ENCODE measurements around the gene LTK.

Gene LTK

GRCh38 chr15:41513506-41514227, at the start of gene LTK:
TSS of gene LTK (minus strand) at chr15:41513827. CDS start at chr15:41513709, 118 bp downstream.
- DNase-seq (ENCODE audit: low spot score), result no peak

DNA sequence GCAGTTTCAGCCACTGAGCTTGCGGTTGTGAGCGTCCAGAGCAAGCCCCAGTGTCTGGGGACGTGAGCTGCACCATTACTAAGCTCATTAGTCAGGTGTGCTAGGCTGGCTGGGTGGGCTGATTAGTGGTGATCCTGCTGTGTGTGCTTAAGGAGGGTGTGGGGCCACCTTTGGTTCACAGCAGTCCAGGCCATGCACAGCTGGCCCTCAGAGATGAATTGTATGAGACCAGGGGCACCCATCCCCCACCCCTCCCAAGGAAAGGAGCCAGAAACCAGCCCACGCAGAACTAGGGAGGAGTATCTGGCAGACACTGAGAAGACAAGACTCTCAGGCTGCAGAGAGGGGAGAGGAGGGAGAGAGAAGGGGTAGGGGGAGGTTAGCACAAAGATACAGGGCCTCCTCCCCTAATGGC, 49.2 kb upstream of the LTK start:
- no peak for DNase-seq (ENCODE audit: low spot score)

DNA sequence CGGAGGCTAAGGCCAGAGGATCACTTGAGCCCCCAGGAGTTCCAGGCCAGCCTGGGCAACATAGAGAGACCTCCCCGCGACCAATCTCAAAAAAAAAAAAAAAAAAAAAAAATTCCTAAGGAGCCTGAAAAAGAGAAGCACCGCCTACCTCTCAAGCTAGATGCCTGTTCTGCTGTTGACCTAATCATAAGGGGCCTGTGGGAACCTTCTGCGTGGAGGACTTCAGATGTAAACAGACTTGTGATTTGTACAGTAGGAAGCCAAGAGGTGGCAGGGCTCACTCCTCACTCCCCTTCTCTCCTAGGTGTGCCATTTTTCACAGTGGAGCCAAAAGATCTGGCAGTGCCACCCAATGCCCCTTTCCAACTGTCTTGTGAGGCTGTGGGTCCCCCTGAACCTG, 48.6 kb upstream of the LTK start:
- no peak for DNase-seq (ENCODE audit: low spot score)

DNA sequence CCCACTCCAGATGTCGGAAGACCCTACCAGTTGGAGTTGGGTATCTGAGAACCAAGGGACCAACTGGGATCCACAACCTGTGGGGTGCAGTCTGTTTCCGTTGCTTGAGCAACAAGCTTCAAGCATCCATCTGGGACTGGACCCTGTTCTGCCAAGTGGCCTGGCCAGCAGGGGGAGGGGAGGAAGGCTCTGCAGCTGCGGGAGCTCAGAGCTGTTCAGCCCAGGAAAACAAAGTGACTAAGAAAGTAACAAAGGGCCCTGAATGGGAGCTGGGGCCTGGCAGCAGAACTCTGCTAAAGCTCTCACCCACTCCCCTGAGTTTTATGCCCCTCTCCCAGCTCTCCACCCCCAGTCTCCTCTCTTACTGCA, 48.1 kb upstream of the LTK start:
- no peak for DNase-seq (ENCODE audit: low spot score)

DNA sequence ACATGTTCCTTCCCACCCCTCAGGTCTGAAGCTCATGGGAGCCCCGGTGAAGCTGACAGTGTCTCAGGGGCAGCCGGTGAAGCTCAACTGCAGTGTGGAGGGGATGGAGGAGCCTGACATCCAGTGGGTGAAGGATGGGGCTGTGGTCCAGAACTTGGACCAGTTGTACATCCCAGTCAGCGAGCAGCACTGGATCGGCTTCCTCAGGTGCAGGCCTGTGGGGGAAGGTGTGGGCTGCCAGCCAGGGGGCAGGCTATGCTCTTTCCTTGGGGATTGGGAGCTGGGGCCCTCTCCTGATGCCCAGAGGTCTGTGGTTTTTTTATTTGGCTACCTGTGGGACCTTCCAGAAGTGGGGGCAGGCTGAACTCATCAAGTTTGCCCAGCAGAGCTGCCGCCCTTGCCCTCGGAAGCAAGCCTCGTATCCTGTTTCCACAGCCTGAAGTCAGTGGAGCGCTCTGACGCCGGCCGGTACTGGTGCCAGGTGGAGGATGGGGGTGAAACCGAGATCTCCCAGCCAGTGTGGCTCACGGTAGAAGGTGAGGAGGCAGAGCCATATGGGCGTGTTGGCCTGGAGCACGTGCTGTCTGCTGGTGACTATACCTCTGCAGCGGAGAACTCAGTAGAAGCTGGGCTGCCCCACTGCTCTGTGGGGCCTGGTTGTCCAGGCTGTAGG, 47.6 kb upstream of the LTK start:
- no peak for DNase-seq (ENCODE audit: low spot score)

DNA sequence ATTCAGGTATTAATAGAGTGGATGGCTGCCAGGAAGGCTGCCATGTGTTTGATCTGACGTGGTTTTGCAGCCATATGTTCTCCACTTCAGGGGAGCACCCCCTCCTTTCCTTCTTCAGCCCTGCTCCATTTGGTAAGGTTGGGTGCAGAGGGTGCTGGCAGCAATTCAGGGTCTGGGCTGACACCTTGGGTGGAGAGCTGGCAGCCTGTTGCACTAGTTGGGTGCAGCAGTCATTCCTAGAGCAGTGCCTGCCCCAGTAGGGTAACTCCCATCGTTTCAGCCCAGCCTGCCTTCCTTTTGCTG, 46.9 kb upstream of the LTK start:
- no peak for DNase-seq (ENCODE audit: low spot score)

DNA sequence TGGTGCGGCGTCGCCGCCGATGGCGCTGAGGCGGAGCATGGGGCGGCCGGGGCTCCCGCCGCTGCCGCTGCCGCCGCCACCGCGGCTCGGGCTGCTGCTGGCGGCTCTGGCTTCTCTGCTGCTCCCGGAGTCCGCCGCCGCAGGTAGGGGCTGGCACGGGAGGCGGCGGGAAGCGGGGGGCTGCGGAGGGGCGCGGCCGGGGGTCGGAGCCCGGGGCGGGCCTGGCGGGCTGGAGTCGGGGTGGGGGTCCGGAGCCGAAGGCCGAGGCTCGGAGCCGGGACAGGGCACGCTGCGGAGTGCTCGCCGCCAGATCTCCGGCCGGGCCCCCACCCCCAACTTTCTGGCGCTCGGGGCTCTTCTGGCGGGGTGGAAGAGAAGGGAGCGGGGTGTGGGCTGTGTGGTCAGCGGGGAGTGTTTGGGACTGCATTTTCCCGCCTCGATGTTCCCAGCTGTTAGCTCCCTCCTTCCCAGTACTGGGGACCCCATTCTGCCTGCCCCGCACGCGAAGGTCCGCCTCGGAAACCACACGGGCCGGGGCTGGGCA, 45.7 kb upstream of the LTK start:
- no peak for DNase-seq (ENCODE audit: low spot score)

GRCh38 chr15:41558400-41559238, 45.0 kb upstream of the LTK start, which contains the start of gene TYRO3:
TSS of gene TYRO3 (plus strand) at chr15:41559212. CDS start at chr15:41559258, 46 bp downstream.
- peak; percentile 64 for DNase-seq (ENCODE audit: low spot score)

GRCh38 chr15:41557673-41558399, 44.2 kb upstream of the LTK start:
- peak; percentile 81 for DNase-seq (ENCODE audit: low spot score)

GRCh38 chr15:41556677-41557076, 43.0 kb upstream of the LTK start:
- no peak for DNase-seq (ENCODE audit: low spot score)

- DNase-seq (ENCODE audit: low spot score), result no peak
These were observed 41.3 kb upstream of the LTK start for GRCh38 chr15:41554915-41555314.

DNA sequence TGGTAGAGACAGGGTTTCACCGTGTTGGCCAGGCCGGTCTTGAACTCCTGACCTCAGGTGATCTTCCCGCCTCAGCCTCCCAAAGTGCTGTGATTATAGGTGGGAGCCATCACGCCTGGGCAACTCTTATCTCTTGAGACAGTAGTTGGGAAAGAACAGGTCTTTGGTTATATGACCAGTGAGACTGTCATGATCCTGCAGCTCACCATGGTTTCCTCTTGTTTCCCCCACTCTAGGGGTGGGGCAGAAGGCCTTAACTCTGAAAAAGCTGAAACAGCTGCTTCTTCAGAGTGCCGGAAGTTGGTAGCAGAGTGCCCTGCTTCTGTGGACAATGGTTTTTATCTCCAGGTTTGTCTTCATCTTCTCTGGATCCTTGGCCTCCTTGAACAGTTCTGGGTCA, 40.7 kb upstream of the LTK start:
- DNase-seq (ENCODE audit: low spot score), result no peak

- no peak for DNase-seq (ENCODE audit: low spot score)
These were observed 40.1 kb upstream of the LTK start for GRCh38 chr15:41553731-41554130.

DNA sequence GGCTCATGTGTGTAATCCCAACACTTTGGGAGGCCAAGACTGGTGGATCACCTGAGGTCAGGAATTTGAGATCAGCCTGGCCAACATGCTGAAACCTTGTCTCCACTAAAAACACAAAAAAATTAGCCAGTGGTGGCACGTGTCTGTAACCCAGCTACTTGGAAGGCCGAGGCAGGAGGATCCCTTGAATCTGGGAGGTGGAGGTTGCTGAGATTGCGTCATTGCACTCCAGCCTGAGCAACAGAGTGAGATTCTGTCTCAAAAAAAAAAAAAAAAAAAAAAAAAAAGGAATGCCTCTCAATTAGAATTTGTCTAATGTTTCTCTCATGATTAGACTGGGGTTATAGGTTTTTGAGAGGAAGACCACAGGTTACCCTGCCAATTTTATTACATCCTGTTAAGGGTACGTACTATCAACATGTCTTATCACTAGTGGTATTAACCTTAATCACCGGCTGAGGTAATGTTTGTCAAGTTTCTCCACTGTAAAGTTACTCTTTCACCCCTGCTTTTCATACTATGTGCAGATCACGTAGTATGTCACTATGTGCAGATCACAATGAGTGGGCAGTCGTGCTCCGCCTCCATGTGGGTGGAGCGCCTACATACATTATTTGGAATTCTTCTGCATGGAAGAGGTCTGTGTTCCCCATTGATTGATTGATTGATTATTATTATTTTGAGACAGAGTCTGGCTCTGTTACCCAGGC, 36.6 kb upstream of the LTK start:
- DNase-seq (ENCODE audit: low spot score), result no peak

DNA sequence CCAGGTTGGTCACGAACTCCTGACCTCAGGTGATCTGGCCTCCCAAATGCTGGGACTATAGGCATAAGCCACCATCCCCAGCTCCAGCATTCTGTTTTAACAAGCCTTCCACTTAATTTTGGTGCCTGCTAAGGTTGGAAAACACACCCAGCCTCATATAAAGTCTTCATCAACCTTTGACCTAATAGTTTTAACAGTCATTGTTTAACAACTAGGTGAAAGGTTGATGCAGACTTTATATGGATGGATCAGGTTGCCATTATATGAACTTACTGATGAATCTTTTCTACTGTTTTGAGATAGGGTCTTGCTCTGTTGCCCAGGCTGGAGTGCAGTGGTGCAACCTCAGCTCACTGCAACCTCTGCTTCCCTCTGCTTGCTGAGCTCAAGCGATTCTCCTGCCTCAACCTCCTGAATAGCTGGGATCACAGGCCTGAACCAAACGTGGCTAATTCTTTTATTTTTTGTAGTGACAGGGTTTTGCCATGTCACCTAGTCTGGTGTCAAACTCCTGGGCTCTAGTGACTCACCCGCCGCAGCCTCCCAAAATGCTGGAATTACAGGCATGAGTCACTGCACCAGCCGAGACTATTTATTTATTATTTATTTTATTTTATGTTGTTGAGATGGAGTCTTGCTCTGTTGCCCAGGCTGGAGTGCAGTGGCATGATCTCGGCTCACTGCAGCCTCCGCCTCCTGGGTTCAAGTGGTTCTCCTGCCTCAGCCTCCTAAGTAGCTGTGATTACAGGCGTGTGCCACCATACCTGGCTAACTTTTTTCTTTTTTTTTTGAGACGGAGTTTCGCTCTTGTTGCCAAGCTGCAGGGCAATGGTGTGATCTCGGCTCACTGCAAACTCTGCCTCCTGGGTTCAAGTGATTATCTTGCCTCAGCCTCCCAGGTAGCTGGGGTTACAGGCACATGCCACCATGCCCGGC, 33.5 kb upstream of the LTK start:
- DNase-seq (ENCODE audit: low spot score), result peak; percentile 74

- no peak for DNase-seq (ENCODE audit: low spot score)
These were observed 31.6 kb upstream of the LTK start for GRCh38 chr15:41545218-41545617.

DNA sequence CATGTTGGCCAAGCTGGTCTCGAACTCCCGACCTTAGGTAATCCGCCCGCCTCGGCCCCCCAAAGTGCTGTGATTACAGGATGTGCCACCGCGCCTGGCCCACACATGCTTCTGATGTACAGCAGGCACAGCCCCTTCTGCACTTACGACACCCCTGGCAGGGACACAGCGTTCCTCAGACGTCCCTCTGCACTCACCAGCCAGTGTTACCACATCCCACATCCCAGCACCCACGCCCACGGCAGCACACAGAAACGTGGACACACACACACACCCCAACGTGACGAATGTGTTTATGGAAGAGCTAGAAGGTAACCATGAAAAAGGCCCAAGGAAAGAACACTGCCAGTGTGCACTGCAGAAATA, 31.0 kb upstream of the LTK start:
- no peak for DNase-seq (ENCODE audit: low spot score)

DNA sequence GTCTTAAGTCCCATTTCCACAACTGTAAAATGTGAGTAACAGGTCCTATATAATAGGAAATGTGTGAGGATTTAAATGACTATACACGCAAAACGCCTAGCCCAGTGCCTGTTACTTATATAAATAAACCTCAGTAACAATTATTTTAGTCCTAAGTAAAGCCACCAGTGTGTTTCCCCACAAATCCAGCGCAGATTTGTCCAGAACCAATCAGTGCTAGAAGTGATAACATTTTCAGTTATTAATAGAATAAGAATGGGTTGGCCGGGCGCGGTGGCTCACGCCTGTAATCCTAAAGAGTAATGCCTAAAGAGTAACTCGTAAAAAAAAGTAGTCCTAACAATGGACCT, 29.9 kb upstream of the LTK start:
- DNase-seq (ENCODE audit: low spot score), result no peak

GRCh38 chr15:41536866-41537265, 23.2 kb upstream of the LTK start:
- no peak for DNase-seq (ENCODE audit: low spot score)

DNA sequence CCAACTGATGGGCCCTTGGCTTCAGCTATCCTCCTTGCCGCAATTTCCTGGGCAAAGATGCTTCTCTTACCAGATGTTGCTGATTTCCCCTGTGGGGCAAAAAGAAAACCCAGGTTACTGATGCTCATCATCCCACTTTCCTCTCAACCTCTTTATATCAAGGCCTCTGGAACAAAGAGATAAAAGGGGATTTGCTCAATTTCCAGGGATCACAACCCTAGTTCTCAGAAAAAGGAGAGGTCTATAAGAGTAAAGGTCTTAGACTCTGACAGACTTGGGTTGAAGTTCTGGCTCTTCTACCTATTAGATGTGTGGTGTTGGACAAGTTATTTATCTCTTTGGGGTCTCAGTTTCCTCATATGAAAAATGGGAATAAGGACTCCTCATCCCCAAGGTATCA, 21.9 kb upstream of the LTK start:
- no peak for DNase-seq (ENCODE audit: low spot score)

Measured in RKO (cell line).